Activated T-cell treated with anti-CD3 and anti-CD28 coated beads for 4 hours (primary cell): Measurements from ENCODE around the gene ANLN.
"Not testable (repeated sequence)": the region's sequence is repeated elsewhere in the genome, so short reads cannot be mapped to it uniquely, and the experiment has no call there.

ENCODE experiments used
- DNase-seq: peaks from one replicate; pipeline ENCODE4 v3.0.0-alpha.2; 2020

Gene ANLN

GRCh38 chr7:36381056-36381455, 8.6 kb upstream of the ANLN start:
- no peak for DNase-seq

GRCh38 chr7:36383284-36383683, 6.4 kb upstream of the ANLN start:
- not testable (repeated sequence) for DNase-seq

GRCh38 chr7:36385646-36386045, 4.0 kb upstream of the ANLN start:
- DNase-seq = not testable (repeated sequence)

GRCh38 chr7:36387435-36388231, 2.0 kb upstream of the ANLN start:
- DNase-seq = no peak

- no peak for DNase-seq
Measured at GRCh38 chr7:36388423-36388822, 1.2 kb upstream of the ANLN start.

GRCh38 chr7:36390199-36391090, 783 bp downstream of the ANLN start:
- no peak for DNase-seq

- no peak for DNase-seq
Measured at GRCh38 chr7:36391436-36392198, 2.0 kb downstream of the ANLN start.

- DNase-seq = no peak
Measured at GRCh38 chr7:36393826-36394225, 4.2 kb downstream of the ANLN start.

GRCh38 chr7:36395171-36395894, 5.7 kb downstream of the ANLN start:
- no peak for DNase-seq

- DNase-seq = no peak
Measured at GRCh38 chr7:36396150-36396549, 6.5 kb downstream of the ANLN start.

- no peak for DNase-seq
Measured at GRCh38 chr7:36400036-36400435, 10.4 kb downstream of the ANLN start.

GRCh38 chr7:36400606-36401005, 10.9 kb downstream of the ANLN start:
- no peak for DNase-seq

- no peak for DNase-seq
Measured at GRCh38 chr7:36403452-36403851, 13.8 kb downstream of the ANLN start.

- DNase-seq = no peak
Measured at GRCh38 chr7:36404639-36405408, 15.2 kb downstream of the ANLN start.

- DNase-seq = no peak
Measured at GRCh38 chr7:36405409-36405803, 15.7 kb downstream of the ANLN start.

- DNase-seq = no peak
Measured at GRCh38 chr7:36406156-36406555, 16.5 kb downstream of the ANLN start.

GRCh38 chr7:36407636-36408550, 18.2 kb downstream of the ANLN start:
- no peak for DNase-seq

- no peak for DNase-seq
Measured at GRCh38 chr7:36408589-36408988, 18.9 kb downstream of the ANLN start.

GRCh38 chr7:36409180-36409579, 19.5 kb downstream of the ANLN start:
- DNase-seq = no peak

- DNase-seq = no peak
Measured at GRCh38 chr7:36415144-36415543, 25.5 kb downstream of the ANLN start.

- DNase-seq = no peak
Measured at GRCh38 chr7:36416251-36416650, 26.6 kb downstream of the ANLN start.
